ENCODE data around the gene ADGRB2.

ADGRB2 gene

GRCh38 chr1:31679091-31679490 is 85.0 kb downstream of the ADGRB2 start:
- no peak for DNase-seq (ENCODE audit: low read depth)

GRCh38 chr1:31678681-31679080 is 85.5 kb downstream of the ADGRB2 start:
- no peak for DNase-seq (ENCODE audit: low read depth)

GRCh38 chr1:31677949-31678348 is 86.2 kb downstream of the ADGRB2 start:
- no peak for DNase-seq (ENCODE audit: low read depth)

DNA sequence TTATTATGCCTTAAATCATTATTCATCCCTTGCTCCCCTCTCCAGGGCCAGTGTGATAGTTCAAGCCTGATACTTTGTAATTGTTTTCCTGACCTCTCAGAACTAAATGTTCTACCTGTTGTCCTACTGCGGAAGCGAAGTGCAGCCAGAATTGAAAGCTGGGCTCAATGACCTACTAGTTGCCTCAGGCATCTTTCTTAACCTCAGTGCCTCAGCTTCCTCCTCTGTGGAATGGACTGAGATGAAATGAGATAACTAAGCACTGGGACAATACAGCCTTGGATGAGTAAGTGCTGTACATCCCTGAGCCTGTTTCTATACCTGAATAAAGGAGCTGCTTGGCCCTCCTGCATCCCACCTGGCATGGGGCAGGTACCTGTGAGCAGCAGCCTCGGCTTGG is 86.7 kb downstream of the ADGRB2 start:
- DNase-seq (ENCODE audit: low read depth) = no peak

Data from stromal cell of bone marrow (primary cell).